Mesendoderm (in vitro differentiated cells): ENCODE data around the gene FBXO36.

Experiments used
- DNase-seq: peaks from one replicate; pipeline ENCODE4 v3.0.0; 2013
- H2AK5ac ChIP-seq: 2 replicates; pipeline ENCODE4 v1.6.1; 2013; ENCODE audit warnings: low read length, inconsistent platforms
- H2BK120ac ChIP-seq: 2 replicates; pipeline ENCODE4 v1.6.1; 2013; ENCODE audit warnings: low read depth, mild to moderate bottlenecking, low read length, moderate library complexity, mixed read lengths
- H2BK15ac ChIP-seq: replicated peaks from 2 replicates; pipeline ENCODE4 v1.6.1; 2013; ENCODE audit warnings: low read depth, mild to moderate bottlenecking, moderate library complexity
- H2BK5ac ChIP-seq: 2 replicates; pipeline ENCODE4 v1.6.1; 2013; ENCODE audit warnings: low read length, inconsistent platforms
- H3K18ac ChIP-seq: 2 replicates; pipeline ENCODE4 v1.6.1; 2013; ENCODE audit warnings: mild to moderate bottlenecking, low read length, mixed read lengths
- H3K23ac ChIP-seq: one replicate; pipeline ENCODE4 v1.6.1; 2013; ENCODE audit warnings: low read length
- H3K27ac ChIP-seq: 2 replicates; pipeline ENCODE4 v1.5.1; 2013; ENCODE audit warnings: low read depth, mild to moderate bottlenecking, inconsistent platforms, low read length, moderate library complexity
- H3K27me3 ChIP-seq: 2 replicates; pipeline ENCODE4 v1.6.1; 2013; ENCODE audit warnings: low read length, control low read depth, mild to moderate bottlenecking, inconsistent platforms; ENCODE audit not compliant: insufficient read depth, poor library complexity
- H3K36me3 ChIP-seq: 2 replicates; pipeline ENCODE4 v1.6.1; 2013; ENCODE audit warnings: low read length, inconsistent platforms; ENCODE audit not compliant: control insufficient read depth, insufficient read depth
- H3K4ac ChIP-seq: one replicate; pipeline ENCODE4 v1.6.1; 2013; ENCODE audit warnings: low read depth, mild to moderate bottlenecking, low read length, moderate library complexity
- H3K4me1 ChIP-seq: 2 replicates; pipeline ENCODE4 v1.6.1; 2013; ENCODE audit warnings: low read depth, low read length, inconsistent platforms; ENCODE audit not compliant: control insufficient read depth
- H3K4me2 ChIP-seq: 2 replicates; pipeline ENCODE4 v1.6.1; 2013; ENCODE audit warnings: low read length
- H3K4me3 ChIP-seq: 2 replicates; pipeline ENCODE4 v1.5.1; 2013; ENCODE audit warnings: mild to moderate bottlenecking, low read length
- H3K56ac ChIP-seq: one replicate; pipeline ENCODE4 v1.6.1; 2013; ENCODE audit warnings: low read length
- H3K79me1 ChIP-seq: 2 replicates; pipeline ENCODE4 v1.6.1; 2013; ENCODE audit warnings: low read length, inconsistent platforms
- H3K79me2 ChIP-seq: 2 replicates; pipeline ENCODE4 v1.6.1; 2013; ENCODE audit warnings: mild to moderate bottlenecking, low read length; ENCODE audit not compliant: control insufficient read depth, insufficient read depth
- H3K9ac ChIP-seq: 2 replicates; pipeline ENCODE4 v1.6.1; 2013; ENCODE audit warnings: low read length, inconsistent platforms
- H4K5ac ChIP-seq: one replicate; pipeline ENCODE4 v1.6.1; 2013; ENCODE audit warnings: low read length
- H4K8ac ChIP-seq: one replicate; pipeline ENCODE4 v1.6.1; 2013; ENCODE audit warnings: low read depth, mild to moderate bottlenecking, control low read depth, low read length, moderate library complexity
- WGBS: extraction: QIAGEN DNeasy Blood & Tissue Kit; methylation state at CpG from one replicate; pipeline ENCODE4 v1.1.7; 2013; ENCODE audit warnings: low lambda C conversion rate, missing lambda C conversion rate; ENCODE audit not compliant: insufficient coverage; ENCODE audit errors: extremely low coverage; 5-methylcytosine and 5-hydroxymethylcytosine counted together

FBXO36 gene

GRCh38 chr2:229903037-229903436, 19.3 kb upstream of the FBXO36 start:
- no peak overlapping the region for H3K18ac ChIP-seq
- H3K23ac ChIP-seq = no peak overlapping the region
- H3K27ac ChIP-seq = no peak overlapping the region
- no peak overlapping the region for H3K4me2 ChIP-seq
- peaks cover 56% of the 10 kb centered on the region for H3K79me2 ChIP-seq
- no CpG with 5 or more reads among the region's 3 CpGs for WGBS
- no peaks in the 10 kb centered on the region for H3K27me3 ChIP-seq
- H2BK120ac ChIP-seq = no peak overlapping the region
- H3K79me1 ChIP-seq = peaks cover 11% of the 10 kb centered on the region
- no peak overlapping the region for H2BK15ac ChIP-seq
- no peak overlapping the region for H2BK5ac ChIP-seq
- H3K56ac ChIP-seq = no peak overlapping the region
- H2AK5ac ChIP-seq = no peak overlapping the region
- peak; percentile 19 for DNase-seq
- H3K9ac ChIP-seq = no peak overlapping the region
- no peaks in the 10 kb centered on the region for H3K36me3 ChIP-seq
- H3K4me1 ChIP-seq = peaks cover 7% of the 10 kb centered on the region
- H4K5ac ChIP-seq = no peak overlapping the region
- no peak overlapping the region for H4K8ac ChIP-seq
- no peak overlapping the region for H3K4ac ChIP-seq
- no peak overlapping the region for H3K4me3 ChIP-seq

- H3K79me2 ChIP-seq = peaks cover 53% of the 10 kb centered on the region
- no peaks in the 10 kb centered on the region for H3K36me3 ChIP-seq
- no peak overlapping the region for H2AK5ac ChIP-seq
- no peak overlapping the region for H3K9ac ChIP-seq
- no peak overlapping the region for H2BK120ac ChIP-seq
- H3K4me3 ChIP-seq = no peak overlapping the region
- H3K27ac ChIP-seq = no peak overlapping the region
- no peak for DNase-seq
- H3K4ac ChIP-seq = no peak overlapping the region
- H4K8ac ChIP-seq = no peak overlapping the region
- peaks cover 6% of the 10 kb centered on the region for H3K79me1 ChIP-seq
- H3K23ac ChIP-seq = no peak overlapping the region
- no peak overlapping the region for H2BK15ac ChIP-seq
- H3K18ac ChIP-seq = no peak overlapping the region
- H4K5ac ChIP-seq = no peak overlapping the region
- WGBS = no CpG with 5 or more reads among the region's 2 CpGs
- no peak overlapping the region for H2BK5ac ChIP-seq
- H3K56ac ChIP-seq = no peak overlapping the region
- no peaks in the 10 kb centered on the region for H3K27me3 ChIP-seq
- H3K4me1 ChIP-seq = no peaks in the 10 kb centered on the region
- no peak overlapping the region for H3K4me2 ChIP-seq
Observed at GRCh38 chr2:229905601-229906000, 16.7 kb upstream of the FBXO36 start.

GRCh38 chr2:229909090-229909489, 13.2 kb upstream of the FBXO36 start:
- Histone ChIP-seq H4K5ac (no peak overlapping the region), H2BK5ac (no peak overlapping the region), H3K4me2 (no peak overlapping the region), H3K79me2 (peaks cover 47% of the 10 kb centered on the region), H3K18ac (no peak overlapping the region), H2BK120ac (no peak overlapping the region), H3K56ac (no peak overlapping the region), H3K36me3 (no peaks in the 10 kb centered on the region), H3K4me1 (no peaks in the 10 kb centered on the region), H3K4me3 (no peak overlapping the region), H3K9ac (no peak overlapping the region), H3K4ac (no peak overlapping the region), H2AK5ac (no peak overlapping the region), H2BK15ac (no peak overlapping the region), H3K23ac (no peak overlapping the region), H3K79me1 (peaks cover 4% of the 10 kb centered on the region), H3K27me3 (no peaks in the 10 kb centered on the region), H4K8ac (no peak overlapping the region), H3K27ac (no peak overlapping the region)
- DNase-seq = no peak
- WGBS = no CpG with 5 or more reads among the region's 2 CpGs

- Histone ChIP-seq H3K4me1 (no peaks in the 10 kb centered on the region), H3K36me3 (no peaks in the 10 kb centered on the region), H3K27ac (no peak overlapping the region), H4K8ac (no peak overlapping the region), H2BK15ac (no peak overlapping the region), H2BK5ac (no peak overlapping the region), H3K56ac (no peak overlapping the region), H2BK120ac (no peak overlapping the region), H2AK5ac (no peak overlapping the region), H3K4me2 (no peak overlapping the region), H3K23ac (no peak overlapping the region), H4K5ac (no peak overlapping the region), H3K79me2 (peaks cover 53% of the 10 kb centered on the region), H3K79me1 (peaks cover 4% of the 10 kb centered on the region), H3K18ac (no peak overlapping the region), H3K27me3 (no peaks in the 10 kb centered on the region), H3K4ac (no peak overlapping the region), H3K4me3 (no peak overlapping the region), H3K9ac (no peak overlapping the region)
- DNase-seq = no peak
- WGBS = no CpG with 5 or more reads among the region's 1 CpG
Observed at GRCh38 chr2:229910147-229910831, 12.0 kb upstream of the FBXO36 start.

- Histone ChIP-seq H2BK15ac (no peak overlapping the region), H3K4me1 (no peaks in the 10 kb centered on the region), H2BK120ac (no peak overlapping the region), H3K79me1 (peaks cover 2% of the 10 kb centered on the region), H3K27me3 (no peaks in the 10 kb centered on the region), H3K18ac (no peak overlapping the region), H2BK5ac (no peak overlapping the region), H3K9ac (no peak overlapping the region), H3K4me3 (no peak overlapping the region), H3K23ac (no peak overlapping the region), H3K4ac (no peak overlapping the region), H3K36me3 (no peaks in the 10 kb centered on the region), H3K56ac (no peak overlapping the region), H2AK5ac (no peak overlapping the region), H4K8ac (no peak overlapping the region), H3K27ac (no peak overlapping the region), H3K79me2 (peaks cover 54% of the 10 kb centered on the region), H3K4me2 (no peak overlapping the region), H4K5ac (no peak overlapping the region)
- peak; percentile 80 for DNase-seq
- no CpG with 5 or more reads among the region's 1 CpG for WGBS
Observed at GRCh38 chr2:229910832-229911412, 11.4 kb upstream of the FBXO36 start.

- no CpG with 5 or more reads among the region's 2 CpGs for WGBS
- no peak for DNase-seq
Observed at GRCh38 chr2:229914171-229914570, 8.1 kb upstream of the FBXO36 start.

More at GRCh38 chr2:229914171-229914570, 8.1 kb upstream of the FBXO36 start:
- Histone ChIP-seq H3K36me3 (no peaks in the 10 kb centered on the region), H3K4me2 (no peak overlapping the region), H3K4me3 (no peak overlapping the region), H3K79me1 (no peaks in the 10 kb centered on the region), H3K56ac (no peak overlapping the region), H2BK120ac (no peak overlapping the region), H3K9ac (no peak overlapping the region), H4K8ac (no peak overlapping the region), H3K27me3 (no peaks in the 10 kb centered on the region), H3K4me1 (no peaks in the 10 kb centered on the region), H3K23ac (no peak overlapping the region), H3K27ac (no peak overlapping the region), H3K79me2 (peaks cover 70% of the 10 kb centered on the region), H3K4ac (no peak overlapping the region), H2AK5ac (no peak overlapping the region), H4K5ac (no peak overlapping the region), H2BK5ac (no peak overlapping the region), H2BK15ac (no peak overlapping the region), H3K18ac (no peak overlapping the region)
